ENCODE results near the gene ARRDC2. TPM values are rescaled to one million over a fixed set of nuclear protein-coding genes. Genes with fewer than 3 reads are reported as not detected.

Gene ARRDC2
- total and polyA plus RNA-seq, 2 of the 13 experiments (the other 11 are each of a cell fraction or from before 2014, with no cell fraction given) = 2.1 to 3.4 TPM

DNA sequence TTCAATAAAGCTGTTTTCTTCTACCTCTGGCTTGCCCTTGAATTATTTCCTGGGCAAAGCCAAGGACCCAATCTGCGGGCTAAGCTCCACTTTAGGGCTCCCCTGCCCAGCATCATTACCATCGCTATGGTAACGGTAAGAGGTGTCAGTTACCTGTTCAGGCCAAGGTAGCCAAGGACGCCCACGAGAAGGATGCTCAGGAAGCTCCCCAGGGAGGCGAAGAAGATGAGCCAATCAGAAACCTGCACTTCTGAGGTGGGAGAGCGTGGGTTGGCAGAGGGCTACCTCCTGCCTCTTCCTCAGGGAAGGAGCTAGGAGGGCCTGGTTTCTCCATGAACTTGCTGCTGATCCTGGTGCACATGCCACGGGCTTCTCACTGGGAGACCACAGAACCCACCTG, 54.1 kb downstream of the ARRDC2 start:
- no peak overlapping the region for H3K4me2 ChIP-seq (ENCODE audit: low read depth, low read length)
- ATAC-seq (no peak), FAIRE-seq (no peak), DNase-seq (ENCODE audit: low spot score) (no peak)
- H3K9ac ChIP-seq (ENCODE audit: insufficient read depth, low read depth, low read length) = no peak overlapping the region
- intact Hi-C loops (cut with micrococcal nuclease; ENCODE audit: unreplicated experiment) = no loop called here
- TF ChIP-seq NR1H2 (CRISPR knock-in tag; IDR thresholded peaks at IDR 0.05; ENCODE audit: borderline replicate concordance, low read depth) = no peak
- TF ChIP-seq SAFB2 (CRISPR knock-in tag; IDR thresholded peaks at IDR 0.05; ENCODE audit: borderline replicate concordance, low read depth) = no peak
- TF ChIP-seq MIXL1 (CRISPR knock-in tag; IDR thresholded peaks at IDR 0.05) = no peak
- no peak for TF ChIP-seq SKI (IDR thresholded peaks at IDR 0.05; ENCODE audit: partially characterized antibody)
- no peak for TF ChIP-seq ZNF567 (CRISPR knock-in tag; IDR thresholded peaks at IDR 0.05; ENCODE audit: borderline replicate concordance)
- no peak for TF ChIP-seq ZNF253 (CRISPR knock-in tag; IDR thresholded peaks at IDR 0.05; ENCODE audit: borderline replicate concordance)
- TF ChIP-seq RAD51 (IDR thresholded peaks at IDR 0.05; ENCODE audit: borderline replicate concordance) = no peak
- no peak for TF ChIP-seq NFE2L2 (IDR thresholded peaks at IDR 0.05; ENCODE audit: low read length)
- TF ChIP-seq ZNF382 (CRISPR knock-in tag; IDR thresholded peaks at IDR 0.05; ENCODE audit: borderline replicate concordance) = no peak
- TF ChIP-seq, protein P1, sequence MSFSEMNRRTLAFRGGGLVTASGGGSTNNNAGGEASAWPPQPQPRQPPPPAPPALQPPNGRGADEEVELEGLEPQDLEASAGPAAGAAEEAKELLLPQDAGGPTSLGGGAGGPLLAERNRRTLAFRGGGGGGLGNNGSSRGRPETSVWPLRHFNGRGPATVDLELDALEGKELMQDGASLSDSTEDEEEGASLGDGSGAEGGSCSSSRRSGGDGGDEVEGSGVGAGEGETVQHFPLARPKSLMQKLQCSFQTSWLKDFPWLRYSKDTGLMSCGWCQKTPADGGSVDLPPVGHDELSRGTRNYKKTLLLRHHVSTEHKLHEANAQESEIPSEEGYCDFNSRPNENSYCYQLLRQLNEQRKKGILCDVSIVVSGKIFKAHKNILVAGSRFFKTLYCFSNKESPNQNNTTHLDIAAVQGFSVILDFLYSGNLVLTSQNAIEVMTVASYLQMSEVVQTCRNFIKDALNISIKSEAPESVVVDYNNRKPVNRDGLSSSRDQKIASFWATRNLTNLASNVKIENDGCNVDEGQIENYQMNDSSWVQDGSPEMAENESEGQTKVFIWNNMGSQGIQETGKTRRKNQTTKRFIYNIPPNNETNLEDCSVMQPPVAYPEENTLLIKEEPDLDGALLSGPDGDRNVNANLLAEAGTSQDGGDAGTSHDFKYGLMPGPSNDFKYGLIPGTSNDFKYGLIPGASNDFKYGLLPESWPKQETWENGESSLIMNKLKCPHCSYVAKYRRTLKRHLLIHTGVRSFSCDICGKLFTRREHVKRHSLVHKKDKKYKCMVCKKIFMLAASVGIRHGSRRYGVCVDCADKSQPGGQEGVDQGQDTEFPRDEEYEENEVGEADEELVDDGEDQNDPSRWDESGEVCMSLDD (CRISPR knock-in tag; IDR thresholded peaks at IDR 0.05; ENCODE audit: borderline replicate concordance) = no peak
- no peak overlapping the region for H3K27ac ChIP-seq (ENCODE audit: extremely low read length, insufficient read depth, low read length)
- no peak overlapping the region for H3K4me3 ChIP-seq (replicated peaks in 1 of 3; ENCODE audit: insufficient read depth in 1 of 3, low read depth in 2 of 3, low read length in 3 of 3)
- no peaks in the 10 kb centered on the region for H4K20me1 ChIP-seq (ENCODE audit: insufficient read depth, low read length)
- CTCF ChIA-PET (ENCODE audit: low intra/inter-chr PET ratio, low total read pairs) = no interaction called here
- H3K9me3 ChIP-seq (ENCODE audit: low read length) = no peaks in the 10 kb centered on the region
- no peak overlapping the region for H2AFZ ChIP-seq (ENCODE audit: low read length)
- 17% methylated on average over 7 of the region's 8 CpGs for WGBS (ENCODE audit: low lambda C conversion rate)
- in situ Hi-C loops (cut with HindIII; ENCODE audit: extremely low pct_ligation_motif_present, low pct_unique_long_range_greater_than_20kb) = loop anchor here (25.0 kb wide), 1 partner anchor 125 kb away; the partner anchor contains the start of gene CCDC124
- POLR2A ChIA-PET = interaction anchor here (0.8 kb wide), 1 partner anchor 49 kb away, joined by 3 read pairs; no protein-coding TSS in a partner anchor
- no peaks in the 10 kb centered on the region for H3K36me3 ChIP-seq (replicated peaks in 1 of 2; ENCODE audit: control insufficient read depth in 1 of 2, insufficient read depth in 2 of 2, low read length in 2 of 2)
- H3K27me3 ChIP-seq (ENCODE audit: control insufficient read depth in 1 of 2, insufficient read depth in 2 of 2, low read length in 2 of 2) = no peaks in the 10 kb centered on the region; a peak in 1 of 5 replicates
- BruUV-seq (replicated peaks) = no TSS peak
- H3K79me2 ChIP-seq (ENCODE audit: insufficient read depth, low read length) = no peaks in the 10 kb centered on the region
- H3K4me1 ChIP-seq (ENCODE audit: insufficient read depth, low read length) = peaks cover 16% of the 10 kb centered on the region
